HEK293 (cell line): ENCODE measurements around the gene SFXN1.

ENCODE experiments used
- CTCF ChIA-PET: fragments of 350-600 bp; formaldehyde crosslinking; extraction: SDS; loops from one replicate; lab custom pipeline; 2021; ENCODE audit warnings: antibody characterized with exemption; lab: Yijun Ruan, JAX
- POLR2A ChIA-PET: fragments of 300-600 bp; formaldehyde crosslinking; extraction: SDS; loops from one replicate; lab custom pipeline; 2020; ENCODE audit warnings: antibody characterized with exemption, inconsistent platforms; lab: Yijun Ruan, JAX
- H3K27ac ChIP-seq: fragments of 200-500 bp; sonication (Bioruptor generic); 2 replicates; pipeline ENCODE4 v1.5.1; 2014; ENCODE audit warnings: low read depth, low read length, control low read depth, inconsistent platforms; ENCODE audit errors: extremely low read depth
- H3K36me3 ChIP-seq, 2 experiments: fragments of 200-500 bp in 1 of 2; sonication (Bioruptor generic) in 1 of 2; 1 replicate in 1 of 2; 2 replicates in 1 of 2; pipeline ENCODE4 v1.5.1; 2014 to 2017; ENCODE audit warnings: inconsistent platforms in 2 of 2, low read length in 2 of 2; ENCODE audit not compliant: control insufficient read depth in 2 of 2, insufficient read depth in 1 of 2
- H3K4me1 ChIP-seq: fragments of 200-500 bp; sonication (Bioruptor generic); 2 replicates; pipeline ENCODE4 v1.5.1; 2014; ENCODE audit warnings: mild to moderate bottlenecking, low read length, inconsistent platforms; ENCODE audit not compliant: control insufficient read depth, insufficient read depth
- H3K4me3 ChIP-seq: 2 replicates; pipeline ENCODE4 v1.5.1; 2011; ENCODE audit warnings: low read depth, mild to moderate bottlenecking, control low read depth, low read length, moderate library complexity
- H3K9me3 ChIP-seq: fragments of 200-500 bp; sonication (Bioruptor generic); 2 replicates; pipeline ENCODE4 v1.5.1; 2014; ENCODE audit warnings: low read depth, low read length, inconsistent platforms; ENCODE audit not compliant: control insufficient read depth, insufficient read depth
- GLIS2 ChIP-seq: fragments of 450-650 bp; formaldehyde crosslinking; IDR thresholded peaks from 2 replicates; pipeline ENCODE4 v1.5.1; 2016; ENCODE audit warnings: missing biosample characterization, missing genetic modification characterization
- HIC1 ChIP-seq: fragments of 450-650 bp; formaldehyde crosslinking; IDR thresholded peaks from 2 replicates; pipeline ENCODE4 v1.5.1; 2016; ENCODE audit warnings: missing biosample characterization, missing genetic modification characterization
- KLF1 ChIP-seq: fragments of 450-650 bp; formaldehyde crosslinking; IDR thresholded peaks from 2 replicates; pipeline ENCODE4 v1.5.1; 2016; ENCODE audit warnings: missing biosample characterization, missing genetic modification characterization
- KLF8 ChIP-seq: fragments of 450-650 bp; formaldehyde crosslinking; IDR thresholded peaks from 2 replicates; pipeline ENCODE4 v1.5.1; 2016; ENCODE audit warnings: missing biosample characterization, missing genetic modification characterization
- PRDM1 ChIP-seq: fragments of 450-650 bp; formaldehyde crosslinking; IDR thresholded peaks from 2 replicates; pipeline ENCODE4; 2016; ENCODE audit warnings: missing biosample characterization, missing genetic modification characterization
- ZFP69B ChIP-seq: fragments of 450-650 bp; formaldehyde crosslinking; IDR thresholded peaks from 2 replicates; pipeline ENCODE4 v1.5.1; 2016; ENCODE audit warnings: missing biosample characterization, missing genetic modification characterization
- ZNF114 ChIP-seq: fragments of 450-650 bp; formaldehyde crosslinking; IDR thresholded peaks from 2 replicates; pipeline ENCODE4 v1.5.0; 2017; ENCODE audit warnings: missing biosample characterization, missing genetic modification characterization
- ZNF24 ChIP-seq: fragments of 450-650 bp; formaldehyde crosslinking; IDR thresholded peaks from 2 replicates; pipeline ENCODE4 v1.5.1; 2016; ENCODE audit warnings: missing biosample characterization, missing genetic modification characterization
- ZNF416 ChIP-seq: fragments of 450-650 bp; formaldehyde crosslinking; IDR thresholded peaks from 2 replicates; pipeline ENCODE4 v1.5.1; 2016; ENCODE audit warnings: missing biosample characterization, missing genetic modification characterization
- ZNF426 ChIP-seq: fragments of 450-650 bp; formaldehyde crosslinking; IDR thresholded peaks from 2 replicates; pipeline ENCODE4 v1.5.1; 2017; ENCODE audit warnings: missing biosample characterization, missing genetic modification characterization, mild to moderate bottlenecking, inconsistent platforms, moderate library complexity
- ZNF473 ChIP-seq: fragments of 450-650 bp; formaldehyde crosslinking; IDR thresholded peaks from 2 replicates; pipeline ENCODE4 v1.5.1; 2017; ENCODE audit warnings: missing biosample characterization, missing genetic modification characterization
- ZNF510 ChIP-seq: fragments of 450-650 bp; formaldehyde crosslinking; IDR thresholded peaks from 2 replicates; pipeline ENCODE4 v1.5.1; 2018; ENCODE audit warnings: mild to moderate bottlenecking, missing genetic modification characterization, missing biosample characterization; ENCODE audit not compliant: insufficient replicate concordance
- ZNF707 ChIP-seq: fragments of 450-650 bp; formaldehyde crosslinking; IDR thresholded peaks from 2 replicates; pipeline ENCODE4 v1.5.1; 2016; ENCODE audit warnings: missing biosample characterization, missing genetic modification characterization
- ZNF768 ChIP-seq: fragments of 450-650 bp; formaldehyde crosslinking; IDR thresholded peaks from 2 replicates; pipeline ENCODE4 v1.5.1; 2018; ENCODE audit warnings: missing biosample characterization, mild to moderate bottlenecking, missing genetic modification characterization
- ZNF777 ChIP-seq: fragments of 450-650 bp; formaldehyde crosslinking; IDR thresholded peaks from 2 replicates; pipeline ENCODE4 v1.5.1; 2017; ENCODE audit warnings: missing biosample characterization, missing genetic modification characterization, borderline replicate concordance
- TF ChIP-seq, protein P1 (sequence below): fragments of 450-650 bp; formaldehyde crosslinking; IDR thresholded peaks from 2 replicates; pipeline ENCODE4 v1.5.1; 2016; ENCODE audit warnings: missing biosample characterization, missing genetic modification characterization
- TF ChIP-seq, protein P2 (sequence below): fragments of 450-650 bp; formaldehyde crosslinking; IDR thresholded peaks from 2 replicates; pipeline ENCODE4 v1.5.1; 2016; ENCODE audit warnings: missing biosample characterization, missing genetic modification characterization

Gene SFXN1

GRCh38 chr5:175460126-175460525 lies 18.2 kb upstream of the SFXN1 start (continued):
- TF ChIP-seq HIC1 (no peak), KLF1 (no peak)

GRCh38 chr5:175460552-175460951 lies 17.8 kb upstream of the SFXN1 start:
- ChIA-PET CTCF (interaction anchor here (0.5 to 2.2 kb wide), 14 partner anchors 8 to 1498 kb away, joined by 3 to 14 read pairs (median 3); no protein-coding TSS in a partner anchor), POLR2A (no interaction called here)
- no peaks in the 10 kb centered on the region for H3K4me1 ChIP-seq
- TF ChIP-seq, protein P1, sequence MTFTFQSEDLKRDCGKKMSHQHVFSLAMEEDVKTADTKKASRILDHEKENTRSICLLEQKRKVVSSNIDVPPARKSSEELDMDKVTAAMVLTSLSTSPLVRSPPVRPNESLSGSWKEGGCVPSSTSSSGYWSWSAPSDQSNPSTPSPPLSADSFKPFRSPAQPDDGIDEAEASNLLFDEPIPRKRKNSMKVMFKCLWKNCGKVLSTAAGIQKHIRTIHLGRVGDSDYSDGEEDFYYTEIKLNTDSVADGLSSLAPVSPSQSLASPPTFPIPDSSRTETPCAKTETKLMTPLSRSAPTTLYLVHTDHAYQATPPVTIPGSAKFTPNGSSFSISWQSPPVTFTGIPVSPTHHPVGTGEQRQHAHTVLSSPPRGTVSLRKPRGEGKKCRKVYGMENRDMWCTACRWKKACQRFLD (tag by site-specific recombination): no peak
- TF ChIP-seq ZNF510 (tag by site-specific recombination) (no peak), ZNF426 (tag by site-specific recombination) (no peak), ZNF473 (no peak), ZNF24 (tag by site-specific recombination) (no peak), PRDM1 (tag by site-specific recombination) (no peak), GLIS2 (tag by site-specific recombination) (no peak), ZNF777 (tag by site-specific recombination) (no peak), ZNF114 (tag by site-specific recombination) (no peak), ZFP69B (tag by site-specific recombination) (no peak), ZNF416 (tag by site-specific recombination) (no peak)
- no peak overlapping the region for H3K27ac ChIP-seq
- H3K36me3 ChIP-seq: no peaks in the 10 kb centered on the region
- H3K9me3 ChIP-seq: no peaks in the 10 kb centered on the region
- no peak overlapping the region for H3K4me3 ChIP-seq

DNA sequence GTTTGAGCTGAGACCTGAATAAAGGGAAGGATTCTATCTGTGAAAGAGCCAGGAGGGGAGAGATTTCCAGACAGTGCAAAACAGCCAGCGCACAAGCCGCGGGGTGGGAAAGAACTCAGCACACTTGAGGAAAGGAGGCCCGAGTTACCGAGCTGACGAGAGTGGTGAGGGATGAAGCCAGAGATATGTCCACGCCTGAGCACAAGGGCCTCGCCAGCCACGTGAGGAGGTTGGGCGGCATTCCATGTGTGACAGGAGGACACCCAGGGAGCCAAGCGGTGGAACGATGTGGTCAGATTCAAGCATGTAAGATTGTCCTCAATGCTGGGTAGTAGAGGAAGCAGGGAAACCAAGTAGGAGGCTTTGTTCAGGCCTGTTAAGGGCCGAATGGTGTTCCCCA lies 17.0 kb upstream of the SFXN1 start:
- no peak overlapping the region for H3K27ac ChIP-seq
- CTCF ChIA-PET: interaction anchor here (0.6 to 2.2 kb wide), 6 partner anchors 62 to 1498 kb away, joined by 3 to 14 read pairs (median 4); no protein-coding TSS in a partner anchor
- no peak overlapping the region for H3K4me3 ChIP-seq
- no peak for TF ChIP-seq KLF8
- no peak for TF ChIP-seq ZNF707 (tag by site-specific recombination)
- TF ChIP-seq, protein P2, sequence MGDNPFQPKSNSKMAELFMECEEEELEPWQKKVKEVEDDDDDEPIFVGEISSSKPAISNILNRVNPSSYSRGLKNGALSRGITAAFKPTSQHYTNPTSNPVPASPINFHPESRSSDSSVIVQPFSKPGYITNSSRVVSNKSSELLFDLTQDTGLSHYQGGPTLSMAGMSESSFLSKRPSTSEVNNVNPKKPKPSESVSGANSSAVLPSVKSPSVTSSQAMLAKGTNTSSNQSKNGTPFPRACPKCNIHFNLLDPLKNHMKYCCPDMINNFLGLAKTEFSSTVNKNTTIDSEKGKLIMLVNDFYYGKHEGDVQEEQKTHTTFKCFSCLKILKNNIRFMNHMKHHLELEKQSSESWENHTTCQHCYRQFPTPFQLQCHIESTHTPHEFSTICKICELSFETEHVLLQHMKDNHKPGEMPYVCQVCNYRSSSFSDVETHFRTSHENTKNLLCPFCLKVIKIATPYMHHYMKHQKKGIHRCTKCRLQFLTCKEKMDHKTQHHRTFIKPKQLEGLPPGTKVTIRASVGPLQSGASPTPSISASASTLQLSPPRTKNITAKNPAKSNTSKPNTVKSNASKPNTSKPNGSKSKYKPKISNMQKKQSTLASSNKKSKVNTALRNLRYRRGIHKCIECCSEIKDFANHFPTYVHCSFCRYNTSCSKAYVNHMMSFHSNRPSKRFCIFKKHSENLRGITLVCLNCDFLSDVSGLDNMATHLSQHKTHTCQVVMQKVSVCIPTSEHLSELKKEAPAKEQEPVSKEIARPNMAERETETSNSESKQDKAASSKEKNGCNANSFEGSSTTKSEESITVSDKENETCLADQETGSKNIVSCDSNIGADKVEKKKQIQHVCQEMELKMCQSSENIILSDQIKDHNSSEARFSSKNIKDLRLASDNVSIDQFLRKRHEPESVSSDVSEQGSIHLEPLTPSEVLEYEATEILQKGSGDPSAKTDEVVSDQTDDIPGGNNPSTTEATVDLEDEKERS: no peak
- no peak for TF ChIP-seq ZNF768 (tag by site-specific recombination)
- H3K36me3 ChIP-seq: no peaks in the 10 kb centered on the region
- no peaks in the 10 kb centered on the region for H3K4me1 ChIP-seq
- H3K9me3 ChIP-seq: no peaks in the 10 kb centered on the region
- POLR2A ChIA-PET: no interaction called here
